DOHH2 (cell line): ENCODE results near the gene SCN2B.
A peak's percentile ranks its signal among the peaks of the same experiment; 100 is the strongest.

Experiments
- H3F3A ChIP-seq: fragments of 200-600 bp; sonication (generic), shearing (Covaris generic); 2 replicates; pipeline ENCODE4 v1.6.0; 2016; ENCODE audit warnings: antibody characterized with exemption, mild to moderate bottlenecking; ENCODE audit not compliant: control insufficient read depth, insufficient read depth
- H3K27ac ChIP-seq: fragments of 200-600 bp; sonication (generic); 2 replicates; pipeline ENCODE4 v1.5.1; 2014; ENCODE audit warnings: low read depth, mild to moderate bottlenecking, low read length, moderate library complexity
- H3K27me3 ChIP-seq: fragments of 200-600 bp; sonication (generic); 2 replicates; pipeline ENCODE4 v1.6.1; 2014; ENCODE audit warnings: mild to moderate bottlenecking, low read length, mixed read lengths; ENCODE audit not compliant: control insufficient read depth
- H3K36me3 ChIP-seq: fragments of 200-600 bp; sonication (generic); 2 replicates; pipeline ENCODE4 v1.6.1; 2014; ENCODE audit warnings: mild to moderate bottlenecking, low read length, moderate library complexity, mixed read lengths; ENCODE audit not compliant: control insufficient read depth
- H3K4me1 ChIP-seq: fragments of 200-600 bp; sonication (generic); 2 replicates; pipeline ENCODE4 v1.6.1; 2014; ENCODE audit warnings: mild to moderate bottlenecking, low read length, mixed read lengths; ENCODE audit not compliant: control insufficient read depth
- H3K4me2 ChIP-seq: fragments of 200-600 bp; sonication (generic); 2 replicates; pipeline ENCODE4 v1.6.0; 2014; ENCODE audit warnings: mild to moderate bottlenecking, low read length, moderate library complexity
- H3K4me3 ChIP-seq: fragments of 200-600 bp; sonication (generic); 2 replicates; pipeline ENCODE4 v1.5.1; 2014; ENCODE audit warnings: mild to moderate bottlenecking, low read length, mixed read lengths
- H3K79me2 ChIP-seq: fragments of 200-600 bp; sonication (generic); 2 replicates; pipeline ENCODE4 v1.6.1; 2014; ENCODE audit warnings: mild to moderate bottlenecking, low read length, mixed read lengths; ENCODE audit not compliant: control insufficient read depth
- H3K9me2 ChIP-seq: fragments of 200-600 bp; sonication (generic); replicated peaks from 2 replicates; pipeline ENCODE4 v1.6.1; 2014; ENCODE audit warnings: mild to moderate bottlenecking, low read length, mixed read lengths; ENCODE audit not compliant: control insufficient read depth
- H3K9me3 ChIP-seq: fragments of 200-600 bp; sonication (generic); 2 replicates; pipeline ENCODE4 v1.6.1; 2014; ENCODE audit warnings: antibody characterized with exemption, low read length, mixed read lengths; ENCODE audit not compliant: control insufficient read depth, insufficient read depth
- H4K20me1 ChIP-seq: fragments of 200-600 bp; sonication (generic); 2 replicates; pipeline ENCODE4 v1.6.0; 2014; ENCODE audit warnings: low read depth, mild to moderate bottlenecking, antibody characterized with exemption, low read length, moderate library complexity; ENCODE audit not compliant: control insufficient read depth, insufficient read depth
- CTCF ChIP-seq: fragments of 200-600 bp; sonication (generic); IDR thresholded peaks from one replicate; pipeline ENCODE4 v1.5.1; 2014; ENCODE audit warnings: antibody characterized with exemption, mild to moderate bottlenecking, low read depth, low read length; ENCODE audit not compliant: poor library complexity, severe bottlenecking
- EZH2phosphoT487 ChIP-seq: fragments of 200-600 bp; sonication (generic); IDR thresholded peaks from 2 replicates; pipeline ENCODE4 v1.6.1; 2017; ENCODE audit warnings: borderline replicate concordance, mild to moderate bottlenecking, antibody characterized with exemption, low read length, moderate library complexity, mixed read lengths

Gene SCN2B

DNA sequence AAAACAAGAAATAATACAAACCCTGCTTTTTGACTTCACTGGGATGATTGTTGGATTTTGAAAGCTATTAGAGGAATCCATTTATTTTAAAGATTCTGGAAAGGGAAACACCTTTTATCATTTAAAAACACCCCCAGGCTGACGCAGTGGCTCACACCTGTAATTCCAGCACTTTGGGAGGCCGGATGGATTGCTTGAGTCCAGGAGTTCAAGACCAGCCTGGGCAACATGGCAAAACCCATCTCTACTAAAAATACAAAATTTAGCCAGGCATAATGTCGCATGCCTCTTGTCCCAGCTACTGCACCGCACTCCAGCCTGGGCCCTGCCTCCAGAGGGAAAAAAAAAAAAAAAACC, 317 bp upstream of the SCN2B start:
- Histone ChIP-seq H3K79me2 (no peaks in the 10 kb centered on the region), H4K20me1 (no peaks in the 10 kb centered on the region), H3K9me2 (no peaks in the 10 kb centered on the region), H3K4me1 (peaks cover 16% of the 10 kb centered on the region), H3K4me2 (peak overlapping the region; percentile 29; the same call in 1 of the 2 replicates), H3F3A (0 out of 2 replicates have a peak, but pooled peaks cover 2% of the 10 kb centered on the region), H3K36me3 (no peaks in the 10 kb centered on the region), H3K9me3 (no peaks in the 10 kb centered on the region), H3K27me3 (no peaks in the 10 kb centered on the region), H3K27ac (no peak overlapping the region), H3K4me3 (no peak overlapping the region)
- TF ChIP-seq CTCF (no peak), EZH2phosphoT487 (no peak)

- H3K4me2 ChIP-seq: no peak overlapping the region
- H4K20me1 ChIP-seq: no peaks in the 10 kb centered on the region
- 0 out of 2 replicates have a peak, but pooled peaks cover 2% of the 10 kb centered on the region for H3F3A ChIP-seq
- no peak overlapping the region for H3K4me3 ChIP-seq
- H3K9me2 ChIP-seq: no peaks in the 10 kb centered on the region
- TF ChIP-seq CTCF (no peak), EZH2phosphoT487 (no peak)
- no peaks in the 10 kb centered on the region for H3K36me3 ChIP-seq
- no peaks in the 10 kb centered on the region for H3K27me3 ChIP-seq
- H3K27ac ChIP-seq: no peak overlapping the region
- H3K9me3 ChIP-seq: no peaks in the 10 kb centered on the region
- peaks cover 14% of the 10 kb centered on the region for H3K4me1 ChIP-seq
- no peaks in the 10 kb centered on the region for H3K79me2 ChIP-seq
Observed at GRCh38 chr11:118175031-118175992, 1.1 kb downstream of the SCN2B start.

GRCh38 chr11:118174006-118174567, 2.4 kb downstream of the SCN2B start:
- Histone ChIP-seq H3K4me2 (no peak overlapping the region), H3K27ac (no peak overlapping the region), H3K4me1 (peaks cover 8% of the 10 kb centered on the region), H3K9me3 (no peaks in the 10 kb centered on the region), H4K20me1 (no peaks in the 10 kb centered on the region), H3F3A (0 out of 2 replicates have a peak, but pooled peaks cover 2% of the 10 kb centered on the region), H3K27me3 (no peaks in the 10 kb centered on the region), H3K4me3 (no peak overlapping the region), H3K79me2 (no peaks in the 10 kb centered on the region), H3K36me3 (no peaks in the 10 kb centered on the region), H3K9me2 (no peaks in the 10 kb centered on the region)
- no peak for TF ChIP-seq EZH2phosphoT487
- TF ChIP-seq CTCF: no peak
